HEK293 (cell line): ENCODE measurements around the gene EPB41L5.

Experiments used
- FEZF1 ChIP-seq: fragments of 450-650 bp; formaldehyde crosslinking; IDR thresholded peaks from 2 replicates; pipeline ENCODE4 v1.5.1; 2016; ENCODE audit warnings: missing biosample characterization, missing genetic modification characterization
- GLIS1 ChIP-seq: fragments of 450-650 bp; formaldehyde crosslinking; IDR thresholded peaks from 2 replicates; pipeline ENCODE4 v1.5.1; 2016; ENCODE audit warnings: missing biosample characterization, missing genetic modification characterization
- KLF10 ChIP-seq: fragments of 450-650 bp; IDR thresholded peaks from 2 replicates; pipeline ENCODE4 v1.5.1; 2018; ENCODE audit warnings: missing biosample characterization, mild to moderate bottlenecking, missing genetic modification characterization
- MEIS1 ChIP-seq: sonication (generic); formaldehyde crosslinking; IDR thresholded peaks from 2 replicates; pipeline ENCODE4 v1.8.1; 2022; ENCODE audit warnings: missing genetic modification reagents, mild to moderate bottlenecking, borderline replicate concordance
- SCRT1 ChIP-seq: fragments of 450-650 bp; formaldehyde crosslinking; IDR thresholded peaks from 2 replicates; pipeline ENCODE4 v1.5.1; 2016; ENCODE audit warnings: missing biosample characterization, missing genetic modification characterization, borderline replicate concordance
- TCF7L2 ChIP-seq: IDR thresholded peaks from 2 replicates; pipeline ENCODE4 v1.6.1; 2011; ENCODE audit warnings: low read depth, mild to moderate bottlenecking, inconsistent platforms, low read length, moderate library complexity, borderline replicate concordance
- ZBTB1 ChIP-seq: fragments of 450-650 bp; formaldehyde crosslinking; IDR thresholded peaks from 2 replicates; pipeline ENCODE4 v1.5.1; 2016; ENCODE audit warnings: missing biosample characterization, missing genetic modification characterization
- ZBTB21 ChIP-seq: fragments of 450-650 bp; formaldehyde crosslinking; IDR thresholded peaks from 2 replicates; pipeline ENCODE4 v1.5.1; 2017; ENCODE audit warnings: missing biosample characterization, missing genetic modification characterization
- ZBTB48 ChIP-seq: fragments of 450-650 bp; formaldehyde crosslinking; IDR thresholded peaks from 2 replicates; pipeline ENCODE4 v1.5.1; 2016; ENCODE audit warnings: missing biosample characterization, missing genetic modification characterization
- ZNF174 ChIP-seq: fragments of 450-650 bp; formaldehyde crosslinking; IDR thresholded peaks from 2 replicates; pipeline ENCODE4 v1.5.0; 2017; ENCODE audit warnings: missing biosample characterization, mild to moderate bottlenecking, missing genetic modification characterization
- ZNF292 ChIP-seq: fragments of 450-650 bp; formaldehyde crosslinking; IDR thresholded peaks from 2 replicates; pipeline ENCODE4 v1.5.1; 2016; ENCODE audit warnings: low read depth, missing biosample characterization, missing genetic modification characterization, borderline replicate concordance
- ZNF302 ChIP-seq: fragments of 450-650 bp; formaldehyde crosslinking; IDR thresholded peaks from 2 replicates; pipeline ENCODE4 v1.5.1; 2016; ENCODE audit warnings: missing biosample characterization, missing genetic modification characterization, low read depth
- ZNF350 ChIP-seq: fragments of 450-650 bp; formaldehyde crosslinking; IDR thresholded peaks from 2 replicates; pipeline ENCODE4 v1.5.0; 2017; ENCODE audit warnings: missing biosample characterization, mild to moderate bottlenecking, missing genetic modification characterization
- ZNF391 ChIP-seq: fragments of 450-650 bp; formaldehyde crosslinking; IDR thresholded peaks from 2 replicates; pipeline ENCODE4 v1.5.1; 2016; ENCODE audit warnings: low read depth, missing biosample characterization, missing genetic modification characterization, borderline replicate concordance
- ZNF416 ChIP-seq: fragments of 450-650 bp; formaldehyde crosslinking; IDR thresholded peaks from 2 replicates; pipeline ENCODE4 v1.5.1; 2016; ENCODE audit warnings: missing biosample characterization, missing genetic modification characterization
- ZNF518A ChIP-seq: fragments of 450-650 bp; formaldehyde crosslinking; conservative IDR thresholded peaks from 2 replicates; pipeline ENCODE4 v1.5.1; 2016; ENCODE audit warnings: low read depth, missing biosample characterization, missing genetic modification characterization
- ZNF544 ChIP-seq: fragments of 450-650 bp; formaldehyde crosslinking; IDR thresholded peaks from 2 replicates; pipeline ENCODE4 v1.5.0; 2017; ENCODE audit warnings: missing biosample characterization, missing genetic modification characterization
- ZNF555 ChIP-seq: fragments of 450-650 bp; formaldehyde crosslinking; conservative IDR thresholded peaks from 2 replicates; pipeline ENCODE4 v1.5.1; 2017; ENCODE audit warnings: missing biosample characterization, mild to moderate bottlenecking, missing genetic modification characterization, inconsistent platforms
- ZNF585B ChIP-seq: fragments of 450-650 bp; formaldehyde crosslinking; IDR thresholded peaks from 2 replicates; pipeline ENCODE4 v1.5.1; 2016; ENCODE audit warnings: missing biosample characterization, missing genetic modification characterization
- ZNF624 ChIP-seq: fragments of 450-650 bp; formaldehyde crosslinking; IDR thresholded peaks from 2 replicates; pipeline ENCODE4 v1.5.1; 2017; ENCODE audit warnings: missing biosample characterization, missing genetic modification characterization
- ZNF626 ChIP-seq: fragments of 450-650 bp; sonication (Bioruptor Pico); formaldehyde crosslinking; IDR thresholded peaks from 2 replicates; pipeline ENCODE4 v1.5.1; 2018; ENCODE audit warnings: missing biosample characterization, missing genetic modification characterization, inconsistent platforms
- ZNF658 ChIP-seq: fragments of 450-650 bp; formaldehyde crosslinking; IDR thresholded peaks from 2 replicates; pipeline ENCODE4; 2016; ENCODE audit warnings: missing biosample characterization, missing genetic modification characterization
- ZNF692 ChIP-seq: fragments of 450-650 bp; formaldehyde crosslinking; IDR thresholded peaks from 2 replicates; pipeline ENCODE4 v1.5.1; 2016; ENCODE audit warnings: missing biosample characterization, missing genetic modification characterization
- ZSCAN5A ChIP-seq: fragments of 450-650 bp; formaldehyde crosslinking; IDR thresholded peaks from 2 replicates; pipeline ENCODE4 v1.5.1; 2016; ENCODE audit warnings: missing biosample characterization, missing genetic modification characterization
- TF ChIP-seq, protein P1 (sequence below): fragments of 450-650 bp; formaldehyde crosslinking; IDR thresholded peaks from 2 replicates; pipeline ENCODE4 v1.5.1; 2017; ENCODE audit warnings: missing biosample characterization, mild to moderate bottlenecking, missing genetic modification characterization, moderate library complexity
- TF ChIP-seq, protein P2 (sequence below): fragments of 450-650 bp; formaldehyde crosslinking; IDR thresholded peaks from 2 replicates; pipeline ENCODE4 v1.5.1; 2016; ENCODE audit warnings: missing biosample characterization, missing genetic modification characterization
- TF ChIP-seq, protein P3 (sequence below): fragments of 450-650 bp; formaldehyde crosslinking; IDR thresholded peaks from 2 replicates; pipeline ENCODE4 v1.5.1; 2016; ENCODE audit warnings: missing biosample characterization, missing genetic modification characterization

Gene EPB41L5

DNA sequence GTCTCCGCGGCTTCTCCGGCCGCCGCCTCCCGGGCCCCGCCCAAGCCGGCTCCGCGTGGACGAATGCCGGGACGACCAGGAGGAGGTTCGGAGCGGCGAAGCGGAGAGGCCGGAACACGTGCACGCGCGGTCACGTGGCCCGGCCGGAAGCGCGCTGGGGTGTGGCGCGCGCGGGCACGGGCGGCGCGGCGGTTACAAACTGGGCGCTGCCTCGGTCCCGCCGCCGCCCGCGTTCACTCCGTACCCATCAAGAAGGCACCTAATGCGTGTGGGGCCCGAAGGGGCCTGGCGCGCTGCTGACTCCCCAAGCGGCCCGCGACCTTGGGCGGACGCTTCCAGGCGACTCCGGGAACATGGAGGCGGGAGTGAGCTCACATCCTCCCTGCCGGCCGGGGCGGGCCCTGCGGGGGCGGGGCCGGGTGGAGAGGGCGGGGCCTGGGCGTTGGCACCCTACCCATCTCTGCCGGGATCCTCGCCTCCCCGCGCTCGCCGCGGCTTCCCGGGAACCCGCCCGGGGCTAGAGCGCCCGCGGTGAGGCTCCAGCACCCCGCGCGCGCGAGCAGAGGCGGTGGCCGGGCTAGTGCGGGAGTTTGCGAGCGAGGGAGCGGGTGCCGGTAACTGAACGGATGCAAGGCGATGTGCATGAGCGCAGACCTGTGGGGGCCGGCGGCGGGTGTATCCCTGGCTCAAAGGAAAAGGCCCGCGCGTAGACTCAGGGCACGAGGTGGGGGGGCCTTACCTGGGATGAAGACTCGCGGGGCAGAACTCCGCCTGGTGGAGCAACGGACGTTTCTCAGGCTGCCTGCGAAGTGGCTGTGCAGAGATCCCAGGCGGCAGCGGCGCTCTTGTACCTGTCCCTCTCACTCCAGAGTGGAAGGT, 210.4 kb downstream of the EPB41L5 start, which contains the start of gene TMEM185B (continued):
- TF ChIP-seq ZNF518A (tag by site-specific recombination) (no peak), ZBTB1 (tag by site-specific recombination) (no peak), MEIS1 (CRISPR knock-in tag) (no peak), ZNF555 (no peak), ZNF391 (tag by site-specific recombination) (no peak), FEZF1 (tag by site-specific recombination) (peak; percentile 30; the same call in 1 of the 2 replicates), ZNF416 (no peak), TCF7L2 (no peak), ZNF350 (no peak), ZNF626 (tag by site-specific recombination) (no peak), ZNF658 (tag by site-specific recombination) (no peak), ZNF624 (tag by site-specific recombination) (no peak), GLIS1 (tag by site-specific recombination) (peak; percentile 69), ZNF692 (tag by site-specific recombination) (no peak; the same call in none of the 2 replicates), ZNF585B (no peak), ZNF544 (tag by site-specific recombination) (no peak), ZBTB21 (no peak), ZNF302 (no peak), ZSCAN5A (tag by site-specific recombination) (no peak), ZNF292 (no peak), ZNF174 (tag by site-specific recombination) (no peak), SCRT1 (no peak), KLF10 (tag by site-specific recombination) (peak; percentile 96), ZBTB48 (tag by site-specific recombination) (no peak)
- TF ChIP-seq, protein P1, sequence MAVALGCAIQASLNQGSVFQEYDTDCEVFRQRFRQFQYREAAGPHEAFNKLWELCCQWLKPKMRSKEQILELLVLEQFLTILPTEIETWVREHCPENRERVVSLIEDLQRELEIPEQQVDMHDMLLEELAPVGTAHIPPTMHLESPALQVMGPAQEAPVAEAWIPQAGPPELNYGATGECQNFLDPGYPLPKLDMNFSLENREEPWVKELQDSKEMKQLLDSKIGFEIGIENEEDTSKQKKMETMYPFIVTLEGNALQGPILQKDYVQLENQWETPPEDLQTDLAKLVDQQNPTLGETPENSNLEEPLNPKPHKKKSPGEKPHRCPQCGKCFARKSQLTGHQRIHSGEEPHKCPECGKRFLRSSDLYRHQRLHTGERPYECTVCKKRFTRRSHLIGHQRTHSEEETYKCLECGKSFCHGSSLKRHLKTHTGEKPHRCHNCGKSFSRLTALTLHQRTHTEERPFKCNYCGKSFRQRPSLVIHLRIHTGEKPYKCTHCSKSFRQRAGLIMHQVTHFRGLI (tag by site-specific recombination) = no peak
- TF ChIP-seq, protein P2, sequence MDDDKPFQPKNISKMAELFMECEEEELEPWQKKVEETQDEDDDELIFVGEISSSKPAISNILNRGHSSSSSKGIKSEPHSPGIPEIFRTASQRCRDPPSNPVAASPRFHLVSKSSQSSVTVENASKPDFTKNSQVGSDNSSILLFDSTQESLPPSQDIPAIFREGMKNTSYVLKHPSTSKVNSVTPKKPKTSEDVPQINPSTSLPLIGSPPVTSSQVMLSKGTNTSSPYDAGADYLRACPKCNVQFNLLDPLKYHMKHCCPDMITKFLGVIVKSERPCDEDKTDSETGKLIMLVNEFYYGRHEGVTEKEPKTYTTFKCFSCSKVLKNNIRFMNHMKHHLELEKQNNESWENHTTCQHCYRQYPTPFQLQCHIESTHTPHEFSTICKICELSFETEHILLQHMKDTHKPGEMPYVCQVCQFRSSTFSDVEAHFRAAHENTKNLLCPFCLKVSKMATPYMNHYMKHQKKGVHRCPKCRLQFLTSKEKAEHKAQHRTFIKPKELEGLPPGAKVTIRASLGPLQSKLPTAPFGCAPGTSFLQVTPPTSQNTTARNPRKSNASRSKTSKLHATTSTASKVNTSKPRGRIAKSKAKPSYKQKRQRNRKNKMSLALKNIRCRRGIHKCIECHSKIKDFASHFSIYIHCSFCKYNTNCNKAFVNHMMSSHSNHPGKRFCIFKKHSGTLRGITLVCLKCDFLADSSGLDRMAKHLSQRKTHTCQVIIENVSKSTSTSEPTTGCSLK (tag by site-specific recombination) = no peak
- TF ChIP-seq, protein P3, sequence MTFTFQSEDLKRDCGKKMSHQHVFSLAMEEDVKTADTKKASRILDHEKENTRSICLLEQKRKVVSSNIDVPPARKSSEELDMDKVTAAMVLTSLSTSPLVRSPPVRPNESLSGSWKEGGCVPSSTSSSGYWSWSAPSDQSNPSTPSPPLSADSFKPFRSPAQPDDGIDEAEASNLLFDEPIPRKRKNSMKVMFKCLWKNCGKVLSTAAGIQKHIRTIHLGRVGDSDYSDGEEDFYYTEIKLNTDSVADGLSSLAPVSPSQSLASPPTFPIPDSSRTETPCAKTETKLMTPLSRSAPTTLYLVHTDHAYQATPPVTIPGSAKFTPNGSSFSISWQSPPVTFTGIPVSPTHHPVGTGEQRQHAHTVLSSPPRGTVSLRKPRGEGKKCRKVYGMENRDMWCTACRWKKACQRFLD (tag by site-specific recombination) = no peak
